ENCODE results near the gene YPEL1.

Gene YPEL1

GRCh38 chr22:21650823-21651520 is 84.6 kb downstream of the YPEL1 start:
- Mint-ChIP-seq H3K27ac (peak overlapping the region; percentile 74 to 95 (median 87)), H3K36me3 (ENCODE audit: low read depth) (peaks cover 13% of the 10 kb centered on the region), H3K4me3 (peak overlapping the region; percentile 95 to 97 (median 96)), H3K27me3 (ENCODE audit: low read depth) (no peaks in the 10 kb centered on the region), H3K9me3 (no peaks in the 10 kb centered on the region), H3K4me1 (peaks cover 24% of the 10 kb centered on the region)
- TF ChIP-seq, protein P1, sequence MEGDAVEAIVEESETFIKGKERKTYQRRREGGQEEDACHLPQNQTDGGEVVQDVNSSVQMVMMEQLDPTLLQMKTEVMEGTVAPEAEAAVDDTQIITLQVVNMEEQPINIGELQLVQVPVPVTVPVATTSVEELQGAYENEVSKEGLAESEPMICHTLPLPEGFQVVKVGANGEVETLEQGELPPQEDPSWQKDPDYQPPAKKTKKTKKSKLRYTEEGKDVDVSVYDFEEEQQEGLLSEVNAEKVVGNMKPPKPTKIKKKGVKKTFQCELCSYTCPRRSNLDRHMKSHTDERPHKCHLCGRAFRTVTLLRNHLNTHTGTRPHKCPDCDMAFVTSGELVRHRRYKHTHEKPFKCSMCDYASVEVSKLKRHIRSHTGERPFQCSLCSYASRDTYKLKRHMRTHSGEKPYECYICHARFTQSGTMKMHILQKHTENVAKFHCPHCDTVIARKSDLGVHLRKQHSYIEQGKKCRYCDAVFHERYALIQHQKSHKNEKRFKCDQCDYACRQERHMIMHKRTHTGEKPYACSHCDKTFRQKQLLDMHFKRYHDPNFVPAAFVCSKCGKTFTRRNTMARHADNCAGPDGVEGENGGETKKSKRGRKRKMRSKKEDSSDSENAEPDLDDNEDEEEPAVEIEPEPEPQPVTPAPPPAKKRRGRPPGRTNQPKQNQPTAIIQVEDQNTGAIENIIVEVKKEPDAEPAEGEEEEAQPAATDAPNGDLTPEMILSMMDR (IDR thresholded peaks at IDR 0.05; ENCODE audit: unreplicated experiment in 3 of 3), result no peak

DNA sequence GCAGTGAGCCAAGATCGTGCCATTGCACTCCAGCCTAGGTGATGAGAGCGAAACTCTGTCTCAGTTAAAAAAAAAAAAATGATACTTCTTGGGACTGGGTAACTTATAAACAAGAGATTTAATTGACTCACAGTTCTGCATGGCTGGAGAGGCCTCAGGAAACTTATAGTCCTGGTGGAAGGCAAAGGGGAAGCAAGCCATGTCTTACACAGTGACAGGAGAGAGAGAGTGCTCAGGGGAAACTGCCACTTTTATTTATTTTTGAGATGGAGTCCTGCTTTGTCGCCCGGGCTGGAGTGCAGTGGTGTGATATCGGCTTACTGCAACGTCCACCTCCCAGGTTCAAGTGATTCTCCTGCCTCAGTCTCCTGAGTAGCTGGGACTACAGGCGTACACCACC is 85.3 kb downstream of the YPEL1 start:
- no peak overlapping the region for H3K27ac Mint-ChIP-seq
- H3K9me3 Mint-ChIP-seq, result no peaks in the 10 kb centered on the region
- peak overlapping the region; percentile 95 to 97 (median 96) for H3K4me3 Mint-ChIP-seq
- peaks cover 24% of the 10 kb centered on the region for H3K4me1 Mint-ChIP-seq
- TF ChIP-seq, protein P1 (IDR thresholded peaks at IDR 0.05; ENCODE audit: unreplicated experiment in 3 of 3), result no peak
- no peaks in the 10 kb centered on the region for H3K27me3 Mint-ChIP-seq (ENCODE audit: low read depth)
- H3K36me3 Mint-ChIP-seq (ENCODE audit: low read depth), result peaks cover 13% of the 10 kb centered on the region

All from nephron (organoid).